RCC 7860 (cell line): ENCODE measurements around the gene NFATC4.
"Not testable (repeated sequence)": the region's sequence is repeated elsewhere in the genome, so short reads cannot be mapped to it uniquely, and the experiment has no call there.

Experiments
- DNase-seq: peaks from one replicate; pipeline ENCODE4 v3.0.0-alpha.2; 2015; ENCODE audit warnings: low spot score
- FAIRE-seq: peaks from 2 replicates; lab custom pipeline; 2012; peaks lifted over from hg19 to GRCh38; lab: Jason Lieb, UNC

NFATC4 gene

GRCh38 chr14:24367514-24368211 is at the start of gene NFATC4:
Gene NFATC4, plus strand, starts transcription at chr14:24368184. Its CDS starts 157 bp downstream, at chr14:24368341.
- DNase-seq = no peak
- FAIRE-seq = no peak

- DNase-seq (no peak), FAIRE-seq (no peak)
Measured at GRCh38 chr14:24321212-24321975, 46.6 kb upstream of the NFATC4 start.

DNA sequence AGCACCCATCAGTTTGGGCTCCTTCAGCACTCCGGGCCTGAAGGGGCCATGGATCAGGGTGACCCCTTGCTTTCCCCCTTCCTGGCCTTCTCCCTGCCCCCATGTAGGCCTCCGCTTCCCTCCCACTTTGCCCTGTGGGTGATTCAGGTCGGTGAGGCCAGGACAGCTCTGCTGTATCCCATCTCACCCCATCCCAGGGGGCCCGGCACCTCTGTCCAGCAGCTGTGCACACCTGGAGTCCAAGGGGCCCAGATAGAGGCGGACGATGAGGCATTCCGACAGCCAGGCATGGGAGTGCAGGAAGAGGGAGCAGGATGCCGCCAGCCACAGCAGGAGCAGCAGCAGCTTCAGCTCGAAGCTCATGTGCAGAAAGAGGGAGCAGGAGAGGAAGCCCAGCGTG is 45.3 kb upstream of the NFATC4 start:
- DNase-seq (no peak), FAIRE-seq (no peak)

DNA sequence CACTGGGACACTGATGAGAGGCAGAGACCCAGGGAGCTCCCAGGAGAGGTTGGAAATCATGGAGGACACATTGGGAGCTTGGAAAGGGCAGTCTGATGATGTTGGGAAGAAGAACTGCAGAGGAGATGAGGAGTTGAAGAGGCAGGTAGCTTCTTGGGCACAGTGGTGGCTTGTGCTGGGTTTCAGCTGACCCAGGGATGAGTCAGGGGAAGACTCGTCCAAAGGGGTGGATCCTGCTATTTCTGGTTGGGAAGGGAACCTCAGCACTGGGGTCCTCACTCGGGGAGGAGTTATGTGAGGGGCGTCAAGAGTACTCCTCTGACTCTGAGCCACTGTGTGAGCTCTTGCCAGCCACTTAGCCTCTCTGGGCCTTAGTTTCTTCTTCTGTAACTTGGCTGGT is 44.6 kb upstream of the NFATC4 start:
- no peak for DNase-seq
- no peak for FAIRE-seq

- no peak for FAIRE-seq
- DNase-seq = no peak
Measured at GRCh38 chr14:24324024-24324423, 44.0 kb upstream of the NFATC4 start.

- DNase-seq = no peak
- FAIRE-seq = no peak
Measured at GRCh38 chr14:24325041-24325530, 42.9 kb upstream of the NFATC4 start.

DNA sequence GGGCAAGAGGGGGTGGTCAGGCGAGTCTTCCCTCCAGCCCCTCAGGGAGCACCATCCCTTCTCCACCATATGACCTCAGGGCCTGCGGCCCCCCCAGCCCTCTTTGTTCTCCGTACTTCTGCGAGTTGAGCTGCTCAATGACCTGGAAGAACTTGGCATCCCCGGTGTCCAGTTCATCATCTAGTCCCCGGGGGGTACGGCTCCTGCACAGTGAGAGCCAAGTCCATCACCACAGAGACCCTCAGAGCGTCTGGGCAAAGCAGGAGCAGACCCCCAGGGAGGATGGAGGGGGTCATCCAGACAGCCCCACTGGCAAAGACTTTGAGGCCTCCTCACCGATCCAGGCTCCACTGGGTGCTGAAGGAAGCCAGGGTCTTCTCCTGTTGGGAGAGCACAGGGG is 42.0 kb upstream of the NFATC4 start:
- FAIRE-seq (no peak), DNase-seq (no peak)

DNA sequence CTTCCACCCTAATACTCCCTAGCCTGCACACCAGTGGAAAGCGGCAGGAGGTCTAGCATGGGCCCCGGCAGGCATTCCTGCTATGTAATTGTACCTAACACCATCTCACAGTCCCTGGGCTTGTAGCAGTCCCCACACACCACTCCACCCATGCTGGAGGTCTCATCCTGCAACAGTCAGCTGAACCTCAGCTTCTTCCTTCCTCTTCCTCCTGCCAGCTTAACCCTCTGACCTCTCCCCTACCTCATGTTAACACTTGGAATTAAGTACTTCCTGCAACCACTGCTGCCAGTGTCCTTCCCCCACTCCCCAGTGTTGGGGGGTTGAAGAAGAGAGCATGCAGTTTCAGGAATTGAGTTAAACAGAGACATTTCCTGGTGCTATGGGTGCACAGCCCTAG is 40.7 kb upstream of the NFATC4 start:
- FAIRE-seq (no peak), DNase-seq (no peak)

DNA sequence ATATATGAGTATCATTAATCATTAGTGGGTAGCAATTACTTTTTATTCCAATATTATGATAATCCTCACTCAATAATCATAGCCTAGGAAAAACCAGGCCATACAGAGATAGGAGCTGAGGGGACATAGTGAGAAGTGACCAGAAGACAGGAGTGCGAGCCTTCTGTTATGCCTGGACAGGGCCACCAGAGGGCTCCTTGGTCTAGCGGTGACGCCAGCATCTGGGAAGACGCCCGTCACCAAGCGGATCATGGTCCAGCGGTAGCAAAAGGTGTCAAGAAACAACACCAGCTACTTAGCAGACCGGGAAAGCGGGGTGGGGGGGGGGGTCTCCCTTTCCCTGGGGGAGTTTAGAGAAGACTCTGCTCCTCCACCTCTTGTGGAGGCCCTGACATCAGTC is 40.1 kb upstream of the NFATC4 start:
- DNase-seq, FAIRE-seq: not testable (repeated sequence)

DNA sequence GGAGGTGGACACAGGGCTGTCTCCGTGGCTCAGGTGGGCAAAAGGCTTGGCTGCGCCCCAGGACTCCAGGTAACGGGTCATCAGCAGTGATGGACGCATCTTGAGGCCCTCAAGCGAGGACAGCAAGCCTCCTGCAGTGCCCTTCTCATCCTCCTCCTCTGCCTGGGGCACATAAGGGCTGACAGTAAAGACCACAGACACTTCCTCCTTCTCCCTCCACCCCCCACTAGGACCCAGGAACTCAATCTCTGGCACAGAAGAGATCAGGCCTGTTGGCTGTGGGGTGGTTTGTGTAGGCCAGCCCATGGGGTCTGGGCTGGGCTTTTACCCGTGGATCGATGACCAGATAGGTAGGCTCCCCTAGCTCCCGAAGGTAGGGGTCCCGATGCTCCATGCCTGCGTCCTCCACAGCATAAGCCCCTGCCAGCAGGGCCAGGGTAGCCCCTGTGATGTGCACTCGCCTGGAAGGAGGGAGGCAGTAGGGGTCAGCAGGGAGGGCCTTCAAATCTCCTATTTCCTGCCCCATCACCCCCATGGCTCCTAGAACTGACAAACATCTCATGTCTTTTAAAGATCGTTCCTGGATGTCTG is 38.8 kb upstream of the NFATC4 start:
- FAIRE-seq = no peak
- DNase-seq = no peak

DNA sequence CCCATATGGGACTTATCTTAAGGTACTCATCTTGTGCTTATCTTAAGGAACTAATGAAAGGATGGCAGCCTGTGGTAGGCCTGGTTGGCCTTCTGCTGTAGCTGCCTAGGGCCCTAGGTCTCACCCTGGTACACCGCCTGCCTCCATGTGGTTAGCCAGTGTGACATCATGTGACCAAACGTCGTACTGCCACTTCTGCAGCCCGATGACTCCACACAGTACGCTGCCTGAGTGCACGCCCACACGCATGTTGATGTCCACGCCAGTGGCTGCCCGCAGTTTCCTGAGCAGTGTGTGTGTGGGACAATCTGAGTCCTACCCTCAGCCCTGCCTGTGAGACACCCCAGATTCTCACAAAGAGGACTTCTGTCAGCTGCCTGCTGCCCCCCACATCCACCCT is 38.2 kb upstream of the NFATC4 start:
- FAIRE-seq = no peak

DNA sequence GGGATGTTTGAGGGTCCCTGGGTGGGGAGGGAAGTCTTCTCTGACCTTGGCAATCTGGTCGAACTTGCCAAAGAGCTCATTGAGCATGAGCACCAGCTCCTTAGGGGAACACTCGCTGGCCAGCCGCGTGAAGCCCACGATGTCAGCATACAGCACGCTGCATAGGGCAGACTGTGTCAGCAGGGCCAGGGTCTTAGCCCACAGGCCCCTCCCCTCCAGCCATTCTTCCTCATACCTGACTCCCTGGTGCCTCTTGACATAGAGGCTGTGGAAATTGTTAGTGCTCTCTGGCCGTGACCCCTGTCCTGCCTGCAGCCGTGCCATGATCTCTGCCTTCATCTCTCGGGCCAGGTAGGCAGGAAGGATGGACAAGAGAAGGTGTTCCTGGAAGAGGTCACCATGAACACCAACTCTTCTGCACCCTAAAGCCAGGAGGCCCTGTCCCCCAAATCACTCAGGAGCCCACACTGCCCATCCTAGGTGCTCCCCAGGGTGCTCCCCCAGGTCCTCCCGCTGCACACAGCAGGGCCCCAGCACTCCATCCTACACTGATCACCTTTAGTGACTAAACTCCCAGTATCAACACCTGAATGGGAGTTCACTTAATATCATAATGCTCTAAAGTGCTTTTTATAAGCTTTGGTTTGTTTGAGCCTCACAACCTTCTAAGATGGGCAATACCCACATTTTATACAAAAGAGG is 36.9 kb upstream of the NFATC4 start:
- DNase-seq = no peak
- FAIRE-seq = no peak

More for the DNA sequence above, 38.2 kb upstream of the NFATC4 start:
- no peak for DNase-seq

DNA sequence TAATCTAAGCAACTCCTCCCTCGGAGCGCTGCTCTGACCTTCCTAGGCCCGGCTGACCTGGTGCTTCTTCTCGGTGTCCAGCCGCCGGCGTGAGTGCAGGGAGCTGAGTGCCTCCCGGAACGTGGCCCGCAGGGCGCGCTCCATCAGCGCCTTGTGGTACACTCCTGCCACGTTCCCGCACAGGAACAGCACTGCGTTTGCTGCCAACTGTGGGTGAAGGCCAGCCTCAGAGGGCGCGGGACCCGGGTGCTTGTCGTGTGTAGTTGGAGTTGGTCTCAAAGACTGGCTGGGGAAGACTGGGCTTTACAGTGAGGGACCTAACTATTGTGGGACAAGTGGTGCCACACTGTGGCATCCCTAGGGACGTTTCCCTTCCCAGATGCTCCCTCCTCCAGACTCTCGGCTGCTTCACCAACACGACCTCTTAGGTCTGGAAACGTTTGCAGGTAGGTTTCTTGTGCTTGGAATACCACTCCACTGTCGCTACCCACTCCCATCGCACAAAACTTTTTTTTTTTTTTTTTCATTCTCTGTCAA is 36.2 kb upstream of the NFATC4 start:
- FAIRE-seq (no peak), DNase-seq (no peak)

DNA sequence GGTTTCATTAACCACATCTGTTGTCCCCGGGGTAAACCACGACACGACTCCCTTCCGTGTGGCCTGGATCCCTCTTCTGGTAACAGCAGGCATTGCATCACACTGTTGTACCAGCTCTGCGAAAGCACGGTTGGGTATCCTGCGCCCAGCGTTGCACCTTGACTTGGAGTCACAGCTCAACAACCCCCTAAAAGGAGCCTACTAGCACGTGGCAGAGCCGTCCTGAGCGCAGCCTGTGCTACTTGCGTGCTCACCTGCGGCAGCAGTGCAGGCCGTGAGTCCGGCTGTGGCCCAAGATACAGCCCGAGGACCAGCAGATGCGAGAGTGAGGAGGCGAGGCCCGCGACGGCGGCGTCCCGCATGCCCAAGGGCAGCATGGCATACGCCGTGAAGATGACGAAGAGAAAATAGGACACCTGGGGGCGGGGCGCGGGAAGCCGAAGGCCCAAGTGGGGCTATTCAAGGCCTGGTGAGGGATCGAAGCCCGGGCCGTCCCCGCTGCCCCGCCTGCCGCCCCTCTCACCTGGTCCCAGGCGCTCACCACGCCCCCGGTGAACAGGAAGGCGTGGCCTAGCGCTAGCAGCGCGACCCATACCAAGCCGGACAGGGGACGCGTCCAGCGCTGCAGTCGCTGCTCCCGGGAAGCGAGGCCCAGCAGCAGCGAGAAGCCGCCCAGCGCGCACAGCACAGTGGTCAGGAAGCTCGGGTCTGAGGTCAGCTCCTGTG is 35.6 kb upstream of the NFATC4 start:
- FAIRE-seq = no peak
- peak; percentile 7 for DNase-seq

GRCh38 chr14:24334431-24335291 is 33.3 kb upstream of the NFATC4 start, which contains the start of gene ADCY4:
Gene ADCY4, minus strand, starts transcription at chr14:24335071. Its CDS starts 419 bp downstream, at chr14:24334652.
- FAIRE-seq (no peak), DNase-seq (no peak)

DNA sequence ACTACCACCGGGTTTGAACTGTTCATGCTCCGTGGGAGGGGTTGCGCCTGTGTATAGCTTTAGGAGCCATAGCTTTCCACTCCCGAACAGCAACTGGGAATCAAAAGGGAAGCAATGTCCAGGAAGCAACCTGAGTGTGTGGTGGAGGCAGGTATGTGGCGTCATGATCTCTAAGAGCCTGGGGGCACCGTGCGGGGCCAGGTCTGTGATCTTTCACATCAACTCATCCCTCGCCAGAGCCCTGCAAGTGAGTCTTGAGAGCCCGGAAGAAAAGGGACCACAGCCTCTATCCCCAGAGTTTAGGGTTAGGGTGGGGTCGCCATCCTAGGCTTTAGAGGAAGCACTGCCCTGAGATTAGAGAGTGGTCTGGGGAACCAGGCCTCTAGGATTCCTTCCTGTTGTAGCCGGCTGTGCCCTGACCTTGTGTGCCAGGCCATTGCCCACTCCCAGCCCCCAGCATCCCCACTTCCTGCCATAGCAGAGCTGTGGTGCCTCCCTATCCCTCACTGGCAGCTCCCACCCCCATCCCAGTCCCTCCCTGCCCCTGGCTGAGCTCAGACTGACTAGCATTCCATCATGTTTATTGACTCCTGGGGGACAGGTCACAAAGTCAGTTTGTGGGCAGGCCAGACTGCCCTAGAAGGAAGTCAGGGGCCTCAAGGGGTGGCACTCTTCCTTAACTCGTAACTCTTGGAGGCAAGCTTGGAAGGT is 32.4 kb upstream of the NFATC4 start:
- FAIRE-seq = no peak
- DNase-seq = no peak

- FAIRE-seq (no peak), DNase-seq (no peak)
Measured at GRCh38 chr14:24337144-24337823, 30.7 kb upstream of the NFATC4 start.

- FAIRE-seq (no peak), DNase-seq (no peak)
Measured at GRCh38 chr14:24337824-24338175, 30.2 kb upstream of the NFATC4 start.
